A549 treated with DMSO at 1 μM for 4 hours (cell line): ENCODE results near the gene ENTPD2. TPM values are rescaled to one million over a fixed set of nuclear protein-coding genes. Genes with fewer than 3 reads are reported as not detected.

Source experiments
- total RNA-seq: library from RNA; stranded (reverse); fragments of 200-300 nt; extraction: Qiagen RNA extraction; gene quantifications from 5 replicates; pipeline ENCODE4 v1.2.3, GENCODE V29; 2022; ENCODE audit warnings: low read depth

ENTPD2 gene
- total RNA-seq, result 0.67 to 0.95 TPM (median 0.82 TPM) in 5 replicates

DNA sequence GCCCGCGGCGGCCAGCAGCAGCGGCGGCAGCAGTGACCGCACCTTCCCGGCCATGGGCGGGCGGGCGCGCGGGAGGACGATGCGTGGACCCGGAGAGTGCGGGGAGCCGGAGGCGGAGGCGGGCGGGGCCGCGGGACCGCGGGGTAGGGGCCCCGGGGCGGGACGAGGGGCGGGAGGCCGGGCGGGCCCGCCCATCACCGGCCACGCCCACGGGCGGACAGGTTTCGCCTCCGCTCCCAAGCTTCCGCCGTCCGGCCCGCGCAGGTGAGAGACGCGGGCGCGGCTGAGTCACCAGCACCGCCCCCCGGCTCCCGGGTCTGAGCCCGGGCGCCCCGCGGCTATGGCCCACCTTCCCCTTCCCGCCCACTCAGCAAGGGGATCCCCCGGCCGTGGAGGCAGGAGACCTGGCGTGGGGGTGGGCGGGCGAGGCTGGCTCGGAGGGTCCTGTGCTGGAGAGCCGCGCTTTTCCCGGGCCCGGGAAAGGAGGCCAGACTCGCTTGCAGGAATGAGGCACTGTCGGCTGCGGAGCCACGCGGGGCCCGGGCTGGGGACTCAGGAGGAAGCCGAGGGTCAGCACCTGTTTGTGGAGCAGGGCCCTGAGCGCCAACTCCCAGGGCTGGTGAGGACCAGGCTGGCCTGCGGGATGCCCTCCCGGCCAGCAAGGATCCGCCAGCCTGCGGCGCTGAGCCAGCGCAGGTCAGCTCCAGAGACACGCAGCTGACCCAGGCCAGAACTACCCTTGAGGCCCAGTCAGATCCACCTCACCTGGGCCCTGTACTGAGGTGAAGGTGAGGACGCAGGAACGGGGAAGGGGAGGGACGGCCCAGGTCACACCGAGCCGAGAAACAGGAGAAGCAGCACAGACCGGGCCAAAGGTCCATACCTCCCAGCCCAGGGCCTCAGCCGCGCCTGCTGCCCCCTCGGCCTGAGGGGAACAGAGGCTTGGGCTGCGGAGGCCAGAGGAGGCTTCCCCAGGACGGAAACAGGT is at the start of gene ENTPD2:
ENTPD2 (minus strand) TSS at position 118 of the 988 bp plus-strand sequence; CDS start at position 54, 64 bp downstream.

DNA sequence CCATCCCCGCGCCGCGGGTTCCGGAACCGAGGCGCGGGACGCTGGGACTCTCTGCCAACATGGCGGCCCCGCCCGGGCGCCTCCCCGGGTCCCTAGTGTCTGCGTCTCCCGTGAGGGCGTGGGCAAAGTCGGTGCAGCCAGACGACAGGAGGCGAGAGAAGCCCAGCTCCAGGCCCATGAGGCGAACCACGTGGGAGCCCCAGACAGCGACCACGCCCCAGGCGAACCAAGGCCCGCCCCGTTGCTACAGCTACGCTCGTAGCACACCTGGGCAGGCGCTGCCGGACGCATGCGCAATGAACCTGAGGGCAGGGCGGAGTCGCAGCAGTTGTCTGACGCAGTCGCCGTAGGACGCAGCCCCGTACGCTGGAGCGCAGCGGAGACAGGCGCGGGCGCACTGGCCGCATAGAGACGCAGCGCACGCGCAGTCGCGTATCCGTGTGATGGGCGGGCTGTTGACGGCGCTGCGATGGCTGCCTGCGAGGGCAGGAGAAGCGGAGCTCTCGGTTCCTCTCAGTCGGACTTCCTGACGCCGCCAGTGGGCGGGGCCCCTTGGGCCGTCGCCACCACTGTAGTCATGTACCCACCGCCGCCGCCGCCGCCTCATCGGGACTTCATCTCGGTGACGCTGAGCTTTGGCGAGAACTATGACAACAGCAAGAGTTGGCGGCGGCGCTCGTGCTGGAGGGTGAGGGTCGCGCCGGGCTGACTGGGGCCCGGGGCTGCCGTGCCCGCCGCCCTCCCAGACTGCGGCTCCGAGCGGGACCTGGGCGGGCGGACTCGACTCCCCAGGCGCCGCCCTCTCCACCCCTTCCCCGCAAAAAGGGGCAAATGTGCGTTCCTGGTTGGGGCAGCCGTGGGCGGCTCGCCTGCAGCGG is 32.9 kb upstream of the ENTPD2 start, which contains the start of gene MAN1B1:
MAN1B1 (plus strand) TSS at position 455 of the 878 bp plus-strand sequence; CDS start at position 470, 15 bp downstream.

DNA sequence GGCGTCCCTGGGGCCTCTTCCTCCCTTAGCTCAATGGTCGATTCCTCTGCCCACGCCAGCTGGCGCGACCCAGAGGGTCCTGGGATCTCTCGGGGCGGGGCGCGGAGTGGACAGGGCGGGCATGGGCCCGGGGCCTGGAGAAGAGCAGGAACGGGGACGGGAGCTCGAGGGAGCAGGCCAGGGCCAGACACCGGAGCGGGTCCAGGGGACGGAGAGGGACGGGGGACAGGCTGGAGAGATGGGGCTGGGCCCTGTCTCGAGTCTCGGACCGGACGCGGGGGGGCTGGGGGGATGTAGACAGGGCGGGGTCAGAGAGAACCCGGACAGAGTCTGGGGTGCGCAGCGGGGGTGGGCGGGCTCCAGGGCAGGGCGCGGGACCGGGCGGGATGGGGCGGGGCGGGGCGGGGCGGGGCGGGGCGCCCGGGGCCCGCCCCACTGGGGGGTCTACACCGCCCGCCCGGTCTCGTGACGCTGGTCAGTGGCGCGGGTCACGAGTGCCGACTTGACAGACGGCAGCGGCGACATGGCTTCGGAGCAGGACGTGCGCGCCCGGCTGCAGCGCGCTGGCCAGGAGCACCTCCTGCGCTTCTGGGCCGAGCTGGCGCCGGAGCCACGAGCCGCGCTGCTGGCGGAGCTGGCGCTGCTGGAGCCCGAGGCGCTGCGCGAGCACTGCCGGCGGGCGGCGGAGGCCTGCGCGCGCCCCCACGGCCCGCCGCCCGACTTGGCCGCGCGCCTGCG is 23.3 kb upstream of the ENTPD2 start, which contains the start of gene UAP1L1:
UAP1L1 (plus strand) TSS at position 508 of the 738 bp plus-strand sequence; CDS start at position 524, 16 bp downstream.

DNA sequence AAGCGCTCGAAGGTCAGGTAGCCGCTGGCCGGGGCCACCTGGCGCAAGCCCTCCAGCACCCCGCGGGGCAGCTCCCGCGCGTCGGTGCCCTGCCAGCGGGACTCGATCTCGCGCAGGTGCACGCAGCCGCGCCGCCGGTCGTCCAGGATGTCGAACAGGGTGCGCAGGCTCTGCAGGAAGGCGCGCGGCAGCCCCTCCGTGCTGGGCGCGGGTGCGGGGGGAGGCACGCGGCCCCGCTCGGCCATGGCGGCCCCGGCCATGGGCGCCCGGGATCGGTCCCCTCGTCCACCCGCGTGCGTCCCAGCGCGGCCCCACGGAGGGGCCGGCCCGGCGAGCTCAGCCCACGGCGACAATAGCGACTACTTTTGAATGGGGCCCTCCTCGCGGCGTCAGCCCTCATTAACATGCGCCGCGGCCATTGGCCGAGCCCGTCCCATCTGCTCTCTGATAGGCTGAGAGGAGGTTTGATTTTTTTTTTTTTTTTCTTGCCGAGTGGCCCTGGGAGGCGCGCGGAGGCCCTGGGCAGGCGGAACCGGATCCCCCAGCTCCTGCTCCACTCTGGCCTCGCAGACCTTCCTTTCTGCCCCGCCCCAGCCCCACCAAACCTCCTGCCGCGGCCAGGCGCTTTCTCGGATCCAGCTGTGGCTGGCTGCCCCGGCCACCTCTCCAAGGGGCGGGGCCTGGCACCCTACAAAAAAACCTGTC is 16.5 kb upstream of the ENTPD2 start, which contains the start of gene SAPCD2:
SAPCD2 (minus strand) TSS at position 357 of the 705 bp plus-strand sequence; CDS start at position 260, 97 bp downstream.

DNA sequence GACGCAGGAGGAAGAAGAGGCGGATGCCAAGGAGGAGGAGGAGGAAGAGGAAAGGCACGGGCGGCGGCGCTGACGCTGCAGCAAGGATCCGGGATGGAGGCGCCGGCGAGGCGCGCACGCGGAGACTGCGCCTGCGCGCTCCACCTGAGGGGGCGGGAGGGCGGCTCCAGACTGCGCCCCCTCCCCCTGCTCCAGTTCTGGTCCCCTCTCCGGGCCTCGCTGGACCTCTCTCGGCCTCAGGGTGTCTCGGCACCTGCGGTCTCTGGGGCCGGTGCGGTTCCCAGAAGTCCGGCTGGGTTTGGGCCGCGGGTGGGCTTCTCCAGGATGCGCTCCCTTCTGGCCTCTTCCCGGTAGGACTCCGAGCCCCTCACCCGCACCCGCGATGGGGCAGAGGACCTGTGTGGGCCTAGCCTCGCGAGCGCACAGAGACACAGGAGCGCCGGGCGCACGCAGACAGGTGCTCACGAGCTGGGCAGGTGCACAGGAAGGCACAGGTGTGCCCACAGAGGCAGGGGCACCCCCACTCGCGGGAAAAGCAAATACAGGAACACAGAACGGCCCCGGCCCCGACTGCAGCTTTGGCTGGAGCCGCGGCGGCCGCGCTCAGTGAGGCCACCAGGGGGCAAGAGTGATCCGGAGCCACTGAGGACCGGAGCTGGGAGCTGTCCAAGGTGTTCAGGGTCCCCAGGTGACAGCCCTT is 7.6 kb downstream of the ENTPD2 start, which contains the start of gene NPDC1:
NPDC1 (minus strand) TSS at position 90 of the 700 bp plus-strand sequence. CDS start 188 bp downstream, outside the sequence.

DNA sequence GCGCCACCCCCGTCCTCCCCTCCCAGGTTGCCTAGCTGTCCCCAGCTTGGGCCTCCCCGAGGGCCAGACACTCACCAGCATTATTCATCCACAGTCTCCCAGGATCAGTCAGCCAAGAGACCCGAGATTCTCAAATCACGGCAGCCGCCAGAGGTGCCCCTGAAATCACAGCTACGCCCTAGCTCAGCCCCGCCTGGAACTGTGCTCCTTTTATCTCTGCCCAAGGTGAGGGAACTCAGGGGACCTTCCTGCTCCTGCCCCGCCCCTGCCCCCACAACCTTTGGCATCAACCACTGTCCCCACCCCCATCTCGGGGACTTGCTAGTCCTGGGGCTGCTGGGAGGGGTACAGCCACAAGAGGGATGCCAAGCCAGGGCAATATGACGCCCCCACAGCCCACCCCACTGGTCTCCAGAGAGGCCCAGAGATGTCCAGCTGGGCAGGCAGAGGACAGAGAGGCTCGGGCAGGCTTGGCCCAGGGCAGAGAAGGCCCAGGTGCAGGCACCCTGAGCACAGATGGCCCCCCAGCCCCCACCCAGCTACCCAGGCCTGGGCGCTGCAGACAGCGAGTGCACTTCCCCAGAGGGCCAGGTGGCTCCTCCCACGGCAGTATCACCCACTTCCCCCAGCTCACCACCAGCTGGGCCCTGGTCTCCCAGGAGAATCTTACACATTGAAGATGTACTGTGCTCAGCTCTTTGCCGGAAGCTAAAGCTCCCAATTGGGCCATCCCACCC is 21.8 kb downstream of the ENTPD2 start, which contains the start of gene FUT7:
FUT7 (minus strand) TSS at position 185 of the 737 bp plus-strand sequence; CDS start at position 88, 97 bp downstream.

DNA sequence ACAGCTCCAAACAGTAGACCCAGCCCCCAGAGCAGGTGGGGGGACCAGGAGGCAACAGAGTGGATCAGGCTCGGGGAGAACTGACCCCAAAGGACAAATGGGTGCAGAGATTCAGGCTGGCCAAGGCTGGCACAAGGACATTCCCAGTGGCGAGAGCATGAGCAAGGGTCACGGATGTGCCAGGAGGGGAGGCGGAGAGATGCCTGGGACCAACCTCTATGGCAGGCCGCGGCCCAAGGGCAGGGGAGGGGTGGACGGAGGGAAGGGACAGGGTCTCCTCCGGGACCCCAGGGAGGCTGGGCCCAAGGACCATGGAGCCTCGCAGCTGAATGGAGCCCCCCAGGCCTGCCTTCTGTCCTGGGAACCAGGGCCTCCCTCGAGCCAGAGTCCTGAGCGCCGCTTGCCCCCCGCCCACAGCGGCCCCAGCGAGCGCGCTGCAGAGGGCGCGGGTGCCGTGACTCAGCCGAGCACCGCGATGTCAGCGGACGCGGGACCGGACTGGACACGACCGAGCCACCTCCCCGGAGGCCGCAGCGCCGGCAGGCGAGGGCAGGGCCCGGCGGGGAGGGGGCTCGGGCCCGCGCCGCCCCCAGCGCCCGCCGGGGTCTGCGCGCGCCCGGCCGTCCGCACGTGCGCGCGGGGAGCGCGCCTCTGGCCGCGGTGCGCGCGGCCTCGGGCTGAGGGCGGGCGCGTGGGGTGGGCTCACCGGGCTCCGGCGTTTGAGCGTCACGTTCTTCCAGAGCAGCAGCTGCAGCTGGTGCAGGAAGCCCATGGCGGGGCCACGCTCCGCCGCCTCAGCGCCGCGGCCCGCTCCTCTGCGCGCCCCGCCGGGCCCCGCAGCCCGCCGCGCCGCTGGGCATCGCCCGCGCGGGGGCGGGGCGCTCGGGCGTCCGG is 26.2 kb downstream of the ENTPD2 start, which contains the start of gene ABCA2:
ABCA2 (minus strand) TSS at position 869 of the 894 bp plus-strand sequence; CDS start at position 772, 97 bp downstream.

Other genes with a start within 250 kb of the ENTPD2 start
- 65.6 to 91.8 TPM (median 82.0 TPM) in 5 replicates for gene RABL6, start 246.1 kb downstream of the ENTPD2 start, total RNA-seq
- gene AJM1, start 211.6 kb downstream of the ENTPD2 start, total RNA-seq, result 3.2 to 4.8 TPM (median 3.8 TPM) in 5 replicates
- gene PHPT1, start 204.7 kb downstream of the ENTPD2 start, total RNA-seq, result 270 to 314 TPM (median 281 TPM) in 5 replicates
- gene MAMDC4, start 201.7 kb downstream of the ENTPD2 start, total RNA-seq, result 1.8 to 5.4 TPM (median 4.1 TPM) in 5 replicates
- gene EDF1, start 187.8 kb downstream of the ENTPD2 start, total RNA-seq, result 440 to 480 TPM (median 443 TPM) in 5 replicates
- gene TRAF2, start 167.5 kb downstream of the ENTPD2 start, total RNA-seq, result 42.4 to 76.5 TPM (median 63.8 TPM) in 5 replicates
- gene FBXW5, start 109.3 kb downstream of the ENTPD2 start, total RNA-seq, result 67.1 to 97.1 TPM (median 91.2 TPM) in 5 replicates
- 0.71 to 1.5 TPM (median 1.1 TPM) in 5 replicates for gene C8G, start 108.8 kb downstream of the ENTPD2 start, total RNA-seq
- 0.95 to 1.9 TPM (median 1.4 TPM) in 5 replicates for gene LCN12, start 101.8 kb downstream of the ENTPD2 start, total RNA-seq
- 0.28 to 0.37 TPM (median 0.33 TPM) in 3 of 5 replicates, not detected in the others for gene PTGDS, start 76.6 kb downstream of the ENTPD2 start, total RNA-seq
- 0.02 to 0.10 TPM (median 0.05 TPM) in 3 of 5 replicates, not detected in the others for gene LCNL1, start 71.1 kb downstream of the ENTPD2 start, total RNA-seq
- 44.8 to 86.6 TPM (median 72.0 TPM) in 5 replicates for gene PAXX, start 61.6 kb downstream of the ENTPD2 start, total RNA-seq
- gene CLIC3, start 57.5 kb downstream of the ENTPD2 start, total RNA-seq, result 2.2 to 2.7 TPM (median 2.6 TPM) in 5 replicates
- gene ABCA2, start 25.8 kb downstream of the ENTPD2 start, total RNA-seq, result 19.3 to 29.0 TPM (median 25.8 TPM) in 5 replicates
- gene FUT7, start 22.0 kb downstream of the ENTPD2 start, total RNA-seq, result 0.12 TPM in 1 of 5 replicates, not detected in the others
- gene NPDC1, start 7.9 kb downstream of the ENTPD2 start, total RNA-seq, result 43.4 to 83.2 TPM (median 74.9 TPM) in 5 replicates
- gene SAPCD2, start 16.5 kb upstream of the ENTPD2 start, total RNA-seq, result 15.1 to 29.3 TPM (median 23.8 TPM) in 5 replicates
- gene UAP1L1, start 23.5 kb upstream of the ENTPD2 start, total RNA-seq, result 10.5 to 16.3 TPM (median 11.5 TPM) in 5 replicates
- gene MAN1B1, start 32.9 kb upstream of the ENTPD2 start, total RNA-seq, result 44.5 to 52.7 TPM (median 47.9 TPM) in 5 replicates
- gene DPP7, start 60.7 kb upstream of the ENTPD2 start, total RNA-seq, result 73.1 to 121 TPM (median 107 TPM) in 5 replicates
- gene GRIN1, start 85.1 kb upstream of the ENTPD2 start, total RNA-seq, result 0.10 to 0.62 TPM (median 0.57 TPM) in 5 replicates
- gene LRRC26, start 116.0 kb upstream of the ENTPD2 start, total RNA-seq, result 0.26 to 1.5 TPM (median 1.0 TPM) in 5 replicates
- not detected in 5 replicates for gene TMEM210, start 118.0 kb upstream of the ENTPD2 start, total RNA-seq
- gene ANAPC2, start 134.5 kb upstream of the ENTPD2 start, total RNA-seq, result 24.3 to 40.2 TPM (median 35.5 TPM) in 5 replicates
- 108 to 146 TPM (median 135 TPM) in 5 replicates for gene SSNA1, start 134.6 kb upstream of the ENTPD2 start, total RNA-seq
- gene TPRN, start 146.7 kb upstream of the ENTPD2 start, total RNA-seq, result 6.0 to 10.7 TPM (median 9.6 TPM) in 5 replicates
- 32.6 to 45.1 TPM (median 44.4 TPM) in 5 replicates for gene TMEM203, start 151.6 kb upstream of the ENTPD2 start, total RNA-seq
- 12.5 to 19.9 TPM (median 19.0 TPM) in 5 replicates for gene NDOR1, start 151.6 kb upstream of the ENTPD2 start, total RNA-seq
- 1.2 to 2.7 TPM (median 1.8 TPM) in 5 replicates for gene RNF208, start 168.2 kb upstream of the ENTPD2 start, total RNA-seq
- 3.2 to 4.2 TPM (median 3.6 TPM) in 5 replicates for gene CYSRT1, start 171.1 kb upstream of the ENTPD2 start, total RNA-seq
- gene RNF224, start 173.4 kb upstream of the ENTPD2 start, total RNA-seq, result 0.08 to 0.16 TPM (median 0.14 TPM) in 5 replicates
- 0.07 to 0.14 TPM (median 0.11 TPM) in 4 of 5 replicates, not detected in the other for gene SLC34A3, start 176.8 kb upstream of the ENTPD2 start, total RNA-seq
- 639 to 790 TPM (median 684 TPM) in 5 replicates for gene TUBB4B, start 187.2 kb upstream of the ENTPD2 start, total RNA-seq
- not detected in 5 replicates for gene STPG3, start 197.2 kb upstream of the ENTPD2 start, total RNA-seq
- gene NELFB, start 201.3 kb upstream of the ENTPD2 start, total RNA-seq, result 44.5 to 62.3 TPM (median 53.7 TPM) in 5 replicates
- 18.6 to 28.5 TPM (median 28.1 TPM) in 5 replicates for gene TOR4A, start 223.7 kb upstream of the ENTPD2 start, total RNA-seq
- gene NRARP, start 248.2 kb upstream of the ENTPD2 start, total RNA-seq, result 3.5 to 5.6 TPM (median 5.4 TPM) in 5 replicates